ENCODE data around the gene ASB18.

DNA sequence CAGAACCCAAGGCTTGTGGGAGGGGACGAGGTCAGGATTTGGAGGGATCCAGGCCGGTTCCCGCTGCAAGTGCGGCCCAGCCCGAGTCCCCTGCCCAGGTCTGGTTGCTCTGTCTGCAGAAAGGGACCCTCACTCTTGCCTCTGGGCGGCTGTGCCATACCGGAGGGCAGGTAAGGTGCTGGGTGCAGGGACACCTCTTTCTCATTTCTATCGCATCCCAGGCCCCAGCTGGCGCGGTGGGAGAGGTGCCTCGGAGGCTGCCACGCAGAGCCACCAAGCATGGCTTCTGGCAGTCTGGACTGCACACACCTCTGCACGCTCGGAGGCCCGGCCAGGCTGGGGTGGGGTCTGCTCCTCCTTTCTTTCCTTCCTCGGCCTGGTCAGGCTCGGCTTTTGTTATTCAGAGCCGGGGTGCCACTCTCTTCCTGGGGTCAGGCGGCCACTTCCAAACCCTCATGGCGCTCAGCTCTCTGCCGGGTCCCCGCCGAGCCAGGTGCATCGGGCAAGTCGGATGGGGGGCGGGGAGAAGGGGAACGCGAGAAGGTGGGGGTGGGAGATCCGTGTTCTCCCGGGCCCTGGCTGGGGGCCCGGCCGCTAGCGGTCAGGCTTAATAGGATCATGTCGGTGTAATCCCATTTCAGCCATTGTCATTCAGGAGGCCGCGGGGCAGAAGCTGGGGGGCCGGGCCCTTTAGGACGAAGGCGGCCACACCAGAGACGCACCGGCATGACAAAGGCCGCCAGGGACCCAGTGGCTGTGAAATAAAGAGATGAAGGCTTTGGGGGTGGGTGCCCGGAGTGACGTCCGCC lies 105.0 kb downstream of the ASB18 start:
- TF ChIP-seq CTCF (IDR thresholded peaks at IDR 0.05; ENCODE audit: poor library complexity) = no peak
- TF ChIP-seq EZH2 (IDR thresholded peaks at IDR 0.05; ENCODE audit: borderline replicate concordance) = no peak
- peak; percentile 79 for TF ChIP-seq EZH2phosphoT487 (IDR thresholded peaks at IDR 0.05; ENCODE audit: low read depth, severe bottlenecking, unreplicated experiment)
